Central memory CD4-positive, alpha-beta T cell (primary cell): Measurements from ENCODE around the gene PRM3.

ENCODE experiments used
- DNase-seq: peaks from one replicate; pipeline ENCODE4 v3.0.0; 2022

The PRM3 gene

GRCh38 chr16:11224096-11224893, 49.1 kb downstream of the PRM3 start:
- peak; percentile 56 for DNase-seq
